ENCODE data around the gene FRAT2. TPM values are rescaled to one million over a fixed set of nuclear protein-coding genes. Genes with fewer than 3 reads are reported as not detected.

FRAT2 gene
- total RNA-seq, 4 donors from 2014 or later = 9.3 to 28.7 (median 20.5) TPM

DNA sequence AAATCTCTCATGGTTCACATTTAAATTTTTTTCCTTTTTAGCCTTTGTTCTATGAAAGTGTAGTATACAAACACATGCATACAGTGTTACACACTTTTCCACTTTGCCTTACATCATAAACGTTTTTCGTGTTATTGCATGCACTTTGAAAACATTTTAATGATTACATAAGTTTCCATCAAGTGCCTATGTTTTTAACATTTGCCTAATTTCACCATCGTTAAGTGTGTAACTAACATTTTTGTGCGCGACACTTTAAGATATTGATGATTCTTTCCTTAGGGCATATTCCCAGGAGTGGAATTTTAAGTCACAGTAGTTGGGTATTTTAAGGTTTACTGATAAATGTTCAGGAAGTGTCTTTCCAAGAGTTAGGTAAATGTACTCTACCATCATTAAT lies 1.5 kb upstream of the FRAT2 start:
- H3K4me1 ChIP-seq = peaks cover 34 to 41% of the 10 kb centered on the region in 2 donors

DNA sequence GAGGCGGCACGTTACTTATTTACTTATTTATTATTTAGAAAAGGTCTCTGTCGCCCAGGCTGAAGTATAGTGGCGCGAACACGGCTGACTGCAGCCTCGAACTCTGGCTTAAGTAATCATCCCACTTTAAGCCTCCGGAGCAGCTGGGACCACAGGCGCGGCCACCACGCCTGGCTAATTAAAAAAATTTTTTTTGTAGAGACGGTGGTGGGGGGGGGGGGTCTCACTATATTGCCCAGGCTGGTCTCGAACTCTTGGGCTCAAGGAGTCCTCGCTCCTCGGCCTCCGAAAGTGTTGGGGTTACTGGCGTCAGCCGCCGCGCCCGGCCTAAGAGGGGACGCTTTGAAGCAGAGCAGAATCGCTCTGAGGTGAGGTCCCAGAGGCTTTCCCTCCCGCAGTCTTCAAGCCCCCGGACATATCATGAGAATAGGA lies 675 bp upstream of the FRAT2 start:
- ATAC-seq (no peak), DNase-seq (no peak)
- H3K4me1 ChIP-seq = peaks cover 36 to 43% of the 10 kb centered on the region in 2 donors
- peak overlapping the region; percentile 72 to 100 (median 88) for H3K4me3 ChIP-seq
- H3K27me3 ChIP-seq = no peaks in the 10 kb centered on the region
- H3K36me3 ChIP-seq = no peaks in the 10 kb centered on the region
- no peaks in the 10 kb centered on the region for H3K9me3 ChIP-seq
- in situ Hi-C loops (cut with MboI; ENCODE audit: low sequenced_read_pairs in 4 of 4) = loop anchor here in 1 of 4 donors (10.0 kb wide), 1 partner anchor 50 kb away; no protein-coding TSS in a partner anchor
- no peak for TF ChIP-seq POLR2A (IDR thresholded peaks at IDR 0.05)
- TF ChIP-seq, protein P1, sequence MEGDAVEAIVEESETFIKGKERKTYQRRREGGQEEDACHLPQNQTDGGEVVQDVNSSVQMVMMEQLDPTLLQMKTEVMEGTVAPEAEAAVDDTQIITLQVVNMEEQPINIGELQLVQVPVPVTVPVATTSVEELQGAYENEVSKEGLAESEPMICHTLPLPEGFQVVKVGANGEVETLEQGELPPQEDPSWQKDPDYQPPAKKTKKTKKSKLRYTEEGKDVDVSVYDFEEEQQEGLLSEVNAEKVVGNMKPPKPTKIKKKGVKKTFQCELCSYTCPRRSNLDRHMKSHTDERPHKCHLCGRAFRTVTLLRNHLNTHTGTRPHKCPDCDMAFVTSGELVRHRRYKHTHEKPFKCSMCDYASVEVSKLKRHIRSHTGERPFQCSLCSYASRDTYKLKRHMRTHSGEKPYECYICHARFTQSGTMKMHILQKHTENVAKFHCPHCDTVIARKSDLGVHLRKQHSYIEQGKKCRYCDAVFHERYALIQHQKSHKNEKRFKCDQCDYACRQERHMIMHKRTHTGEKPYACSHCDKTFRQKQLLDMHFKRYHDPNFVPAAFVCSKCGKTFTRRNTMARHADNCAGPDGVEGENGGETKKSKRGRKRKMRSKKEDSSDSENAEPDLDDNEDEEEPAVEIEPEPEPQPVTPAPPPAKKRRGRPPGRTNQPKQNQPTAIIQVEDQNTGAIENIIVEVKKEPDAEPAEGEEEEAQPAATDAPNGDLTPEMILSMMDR (IDR thresholded peaks at IDR 0.05 in 4 of 5, conservative IDR thresholded peaks at IDR 0.05 in 1 of 5) = no peak
- intact Hi-C loops (cut with DNase I; ENCODE audit: low total_unique reads) = loop anchor here (2.0 to 10.0 kb wide), 2 partner anchors 66 to 500 kb away; partner anchors contain the start of genes LCOR and RRP12
- peak overlapping the region; percentile 83 to 98 (median 90) for H3K27ac ChIP-seq

More for the DNA sequence above, 1.5 kb upstream of the FRAT2 start:
- TF ChIP-seq POLR2A (IDR thresholded peaks at IDR 0.05) = no peak
- TF ChIP-seq, protein P1 (IDR thresholded peaks at IDR 0.05 in 4 of 5, conservative IDR thresholded peaks at IDR 0.05 in 1 of 5) = no peak
- no peaks in the 10 kb centered on the region for H3K9me3 ChIP-seq
- in situ Hi-C loops (cut with MboI; ENCODE audit: low sequenced_read_pairs in 4 of 4) (loop anchor here in 1 of 4 donors (10.0 kb wide), 1 partner anchor 51 kb away; no protein-coding TSS in a partner anchor), intact Hi-C loops (cut with DNase I; ENCODE audit: low total_unique reads) (loop anchor here (10.0 kb wide), 1 partner anchor 501 kb away; the partner anchor contains the start of gene LCOR)
- DNase-seq = no peak
- H3K36me3 ChIP-seq = no peaks in the 10 kb centered on the region
- peak overlapping the region; percentile 67 to 96 (median 83) for H3K27ac ChIP-seq
- H3K27me3 ChIP-seq = no peaks in the 10 kb centered on the region
- ATAC-seq = no peak
- no peak overlapping the region for H3K4me3 ChIP-seq

DNA sequence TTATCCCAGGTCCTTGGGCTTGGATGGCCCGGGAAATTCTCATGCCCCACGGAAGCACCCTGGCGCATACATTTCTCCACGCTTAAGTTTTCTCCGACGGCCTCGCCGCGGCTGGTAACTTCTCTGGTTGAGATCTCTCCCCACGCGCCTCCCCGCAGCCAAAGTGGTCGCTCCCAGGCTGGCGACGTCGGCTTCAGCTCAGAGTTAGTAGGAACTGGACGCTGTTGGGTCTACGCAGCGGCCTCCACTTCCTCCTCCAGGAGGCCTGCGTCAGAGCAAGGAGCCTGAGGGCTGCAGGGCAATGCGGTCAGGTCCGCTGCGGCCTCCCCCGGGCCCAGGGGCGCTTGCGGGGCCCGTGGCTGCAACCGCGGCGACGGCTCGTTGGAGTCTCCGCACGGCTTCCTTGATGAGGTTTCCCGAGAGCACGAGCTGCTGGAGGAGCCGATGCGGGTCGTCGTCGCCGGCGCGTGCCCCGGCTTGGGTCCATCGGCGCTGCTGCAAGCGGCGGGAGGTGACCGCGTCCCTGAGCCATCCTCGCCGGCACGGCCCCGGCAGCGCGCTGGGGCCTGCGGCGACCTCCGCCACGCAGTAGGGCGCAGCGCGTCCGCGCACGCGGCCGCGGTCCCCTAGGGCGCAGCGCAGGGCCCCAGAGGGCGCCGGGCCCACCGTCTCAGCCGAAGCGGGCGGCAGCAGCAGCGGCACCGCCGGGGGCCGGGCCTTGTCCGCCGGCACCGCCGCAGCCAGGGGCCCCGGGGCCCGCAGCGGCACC lies 744 bp downstream of the FRAT2 start:
- Histone ChIP-seq H3K4me1 (peaks cover 36 to 43% of the 10 kb centered on the region in 2 donors), H3K9me3 (no peaks in the 10 kb centered on the region), H3K27me3 (no peaks in the 10 kb centered on the region), H3K27ac (peak overlapping the region; percentile 83 to 98 (median 90)), H3K4me3 (peak overlapping the region; percentile 72 to 100 (median 88)), H3K36me3 (no peaks in the 10 kb centered on the region)
- TF ChIP-seq, protein P1 (IDR thresholded peaks at IDR 0.05 in 4 of 5, conservative IDR thresholded peaks at IDR 0.05 in 1 of 5) = no peak
- no peak for TF ChIP-seq POLR2A (IDR thresholded peaks at IDR 0.05)
- DNase-seq (peak; percentile 13 to 30), ATAC-seq (peak; percentile 20 to 23)
- in situ Hi-C loops (cut with MboI; ENCODE audit: low sequenced_read_pairs in 4 of 4) (loop anchor here in 1 of 4 donors (10.0 kb wide), 1 partner anchor 49 kb away; no protein-coding TSS in a partner anchor), intact Hi-C loops (cut with DNase I; ENCODE audit: low total_unique reads) (loop anchor here (1.0 to 10.0 kb wide), 5 partner anchors 14 to 499 kb away; partner anchors contain the start of genes ARHGAP19, FRAT1, LCOR and RRP12)

DNA sequence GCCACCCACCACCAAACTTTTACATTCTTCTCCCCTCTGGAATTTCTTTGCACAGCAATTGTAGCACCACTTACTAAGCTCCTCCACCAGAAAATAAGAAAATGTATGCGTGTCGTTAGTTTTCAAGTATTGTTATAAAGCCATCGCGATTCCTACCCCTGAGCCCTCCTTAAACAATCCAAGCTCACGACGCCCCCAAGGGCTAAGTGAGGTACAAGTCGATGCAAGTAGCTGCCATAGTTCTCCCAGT lies 1.3 kb downstream of the FRAT2 start:
- in situ Hi-C loops (cut with MboI; ENCODE audit: low sequenced_read_pairs in 4 of 4) (loop anchor here in 1 of 4 donors (10.0 kb wide), 1 partner anchor 48 kb away; no protein-coding TSS in a partner anchor), intact Hi-C loops (cut with DNase I; ENCODE audit: low total_unique reads) (loop anchor here (1.0 to 10.0 kb wide), 4 partner anchors 14 to 498 kb away; partner anchors contain the start of genes ARHGAP19, FRAT1 and LCOR)
- ATAC-seq (peak in 1 of 2 donors; percentile 4), DNase-seq (no peak)
- peak overlapping the region; percentile 70 to 95 (median 74) for H3K4me3 ChIP-seq
- no peaks in the 10 kb centered on the region for H3K36me3 ChIP-seq
- no peaks in the 10 kb centered on the region for H3K27me3 ChIP-seq
- TF ChIP-seq, protein P1 (IDR thresholded peaks at IDR 0.05 in 4 of 5, conservative IDR thresholded peaks at IDR 0.05 in 1 of 5) = no peak
- no peak for TF ChIP-seq POLR2A (IDR thresholded peaks at IDR 0.05)
- no peaks in the 10 kb centered on the region for H3K9me3 ChIP-seq
- H3K4me1 ChIP-seq = peaks cover 36 to 43% of the 10 kb centered on the region in 2 donors
- peak overlapping the region; percentile 82 to 98 (median 90) for H3K27ac ChIP-seq
